Pulmonary artery endothelial cell (primary cell): ENCODE results near the gene GABBR2. TPM values are rescaled to one million over a fixed set of nuclear protein-coding genes. Genes with fewer than 3 reads are reported as not detected.
A peak's percentile ranks its signal among the peaks of the same experiment; 100 is the strongest.

Source experiments
- DNase-seq: peaks from one replicate; pipeline ENCODE4 v3.0.0-alpha.2; 2011; ENCODE audit warnings: low read depth, low spot score
- total RNA-seq: library from RNA; depleted of rRNA; stranded (reverse); fragments of >200 nt; gene quantifications from 2 replicates; pipeline ENCODE4 v1.2.3, GENCODE V29; 2014

The GABBR2 gene
- total RNA-seq, 1 donor from 2014 or later: 23.3 TPM

DNA sequence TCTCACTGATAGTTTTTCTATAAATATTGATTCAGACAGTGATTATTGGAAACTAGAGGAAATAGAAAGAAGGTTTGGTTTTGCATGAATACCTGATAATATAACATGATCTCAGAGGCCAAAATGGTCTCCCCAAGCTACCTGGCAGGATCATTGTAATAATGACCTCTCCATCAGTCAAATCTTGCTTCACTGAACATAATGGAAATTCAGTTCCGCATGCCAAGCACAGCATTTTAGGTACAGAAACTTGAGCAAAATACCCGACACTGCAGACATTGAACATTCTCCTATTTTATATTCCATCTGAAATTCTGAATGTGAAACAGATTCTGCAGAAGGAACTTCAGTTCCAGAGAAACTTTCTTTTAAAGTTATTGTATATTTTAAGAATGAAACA is 444.2 kb downstream of the GABBR2 start:
- DNase-seq: no peak

GRCh38 chr9:98263482-98264357 is 445.0 kb downstream of the GABBR2 start:
- DNase-seq: peak; percentile 45

GRCh38 chr9:98263080-98263479 is 445.7 kb downstream of the GABBR2 start:
- no peak for DNase-seq

- DNase-seq: no peak
These were observed 446.7 kb downstream of the GABBR2 start for GRCh38 chr9:98262056-98262455.

DNA sequence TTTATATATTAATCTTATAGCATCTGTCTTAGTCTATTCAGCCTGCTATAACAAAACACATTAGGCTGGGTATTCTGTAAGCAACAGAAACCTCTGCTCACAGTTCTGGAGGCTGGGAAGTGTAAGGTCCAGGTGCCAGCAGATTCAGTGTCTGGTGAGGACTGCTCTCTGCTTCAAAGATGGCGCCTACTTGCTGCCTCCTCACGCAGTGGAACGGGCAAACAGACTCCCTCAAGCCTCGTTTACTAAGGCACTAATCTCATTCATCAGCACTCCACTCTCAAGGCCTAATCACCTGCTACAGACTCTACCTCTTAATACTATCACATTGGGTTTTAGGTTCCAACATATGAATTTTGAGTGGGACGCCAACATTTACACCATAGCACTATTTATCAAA is 448.1 kb downstream of the GABBR2 start:
- no peak for DNase-seq

DNA sequence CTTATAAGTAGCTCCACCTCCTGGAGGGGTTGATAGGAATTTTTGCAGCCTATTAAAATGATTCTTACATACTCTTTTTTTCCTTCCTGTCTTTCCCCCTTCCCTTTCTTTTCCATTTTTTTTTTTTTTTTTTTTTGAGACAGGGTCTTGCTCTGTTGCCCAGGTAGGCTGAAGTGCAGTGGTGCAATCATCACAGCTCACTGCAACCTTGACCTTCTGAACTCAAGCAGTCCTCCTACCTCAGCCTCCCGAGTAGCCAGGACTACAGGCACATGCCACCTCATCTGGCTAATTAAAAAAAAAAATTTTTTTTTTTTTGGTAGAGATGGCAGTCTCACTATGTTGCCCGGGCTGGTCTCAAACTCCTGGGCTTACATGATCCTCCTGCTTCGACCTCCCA is 448.9 kb downstream of the GABBR2 start:
- no peak for DNase-seq

- no peak for DNase-seq
These were observed 452.0 kb downstream of the GABBR2 start for GRCh38 chr9:98256756-98257155.

- DNase-seq: peak; percentile 77
These were observed 453.0 kb downstream of the GABBR2 start, which contains the start of gene TBC1D2 for GRCh38 chr9:98255578-98256296. Gene TBC1D2 (minus strand): TSS chr9:98255649. CDS start chr9:98255541, 108 bp downstream.

- DNase-seq: no peak
These were observed 453.6 kb downstream of the GABBR2 start for GRCh38 chr9:98255061-98255577.

- DNase-seq: no peak
These were observed 454.3 kb downstream of the GABBR2 start for GRCh38 chr9:98254228-98255060.

GRCh38 chr9:98253565-98253964 is 455.2 kb downstream of the GABBR2 start:
- no peak for DNase-seq

- DNase-seq: no peak
These were observed 457.2 kb downstream of the GABBR2 start for GRCh38 chr9:98251551-98251950.

- no peak for DNase-seq
These were observed 459.0 kb downstream of the GABBR2 start for GRCh38 chr9:98249771-98250170.

DNA sequence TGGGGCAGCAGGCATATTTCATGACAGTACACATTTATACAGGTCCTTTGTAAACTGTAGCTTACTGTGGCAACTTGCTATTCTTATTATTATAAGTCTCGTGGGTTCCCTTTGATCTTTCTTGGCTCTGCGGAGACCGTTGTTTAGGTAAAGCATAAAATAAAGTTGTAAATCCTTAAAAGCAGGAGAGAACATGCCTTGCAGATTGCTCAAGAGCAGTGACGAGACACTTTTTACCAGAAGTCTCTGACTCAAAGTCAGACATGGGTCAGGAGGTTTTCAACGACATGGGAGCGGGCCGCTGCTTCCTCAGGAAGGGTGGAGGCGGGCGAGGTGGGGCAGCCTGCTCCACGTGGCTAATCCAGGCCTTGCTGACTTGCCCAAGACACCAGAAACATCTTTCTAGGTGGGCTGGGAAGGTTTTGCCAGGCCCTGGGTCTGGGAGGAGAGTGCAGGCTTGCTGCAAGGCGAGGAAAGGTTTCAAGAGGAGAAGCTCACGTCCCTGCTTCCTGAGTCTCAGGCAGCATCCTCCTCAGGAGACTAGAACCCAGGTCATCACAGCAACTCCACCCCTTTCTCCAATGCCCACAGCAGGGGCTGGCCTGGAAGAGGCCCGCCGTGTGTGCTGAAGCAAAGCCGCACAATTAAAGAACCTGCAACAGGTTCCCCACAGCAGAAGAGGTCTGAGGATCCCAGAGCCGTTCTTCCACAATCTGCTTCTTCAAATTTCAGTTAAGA is 459.8 kb downstream of the GABBR2 start:
- no peak for DNase-seq

DNA sequence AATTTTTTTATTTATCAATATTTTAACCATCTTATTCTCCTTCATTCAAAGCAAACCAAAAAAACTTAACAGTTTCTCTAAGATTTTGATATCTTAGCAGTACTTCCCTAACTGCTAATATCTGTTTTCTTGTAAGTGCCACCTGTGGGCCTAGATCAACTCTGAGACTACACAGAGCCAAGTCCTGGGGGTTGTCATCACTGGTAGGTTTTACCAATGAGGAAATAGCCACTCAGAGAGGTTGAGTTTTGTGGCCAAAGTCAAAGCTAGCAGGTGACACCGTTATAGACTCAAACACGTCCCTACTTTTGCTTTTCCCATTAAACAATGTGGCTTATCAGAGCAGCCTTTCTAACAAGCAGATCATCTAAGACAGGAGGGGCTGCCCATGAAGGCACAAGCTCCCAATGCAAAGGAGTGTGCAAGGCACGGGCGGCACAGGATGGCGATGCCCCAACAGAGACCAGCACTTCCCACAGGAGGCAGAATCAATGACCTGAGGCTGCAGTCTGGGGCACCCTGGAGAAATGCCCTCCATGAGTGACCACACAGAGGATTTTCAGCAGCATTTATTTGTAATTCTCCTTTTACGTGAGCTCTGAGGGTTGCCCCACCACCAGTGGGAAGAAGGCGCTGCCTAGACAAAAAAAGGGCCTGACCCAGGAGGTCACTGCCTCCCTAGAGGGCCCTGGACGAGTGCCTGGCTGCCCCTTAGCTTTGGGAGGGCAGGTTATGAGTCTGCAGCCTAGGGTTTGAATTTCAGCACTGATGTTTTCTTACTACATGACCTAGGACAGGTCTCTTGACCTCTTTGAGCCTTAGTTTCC is 460.7 kb downstream of the GABBR2 start:
- no peak for DNase-seq

- no peak for DNase-seq
These were observed 466.3 kb downstream of the GABBR2 start for GRCh38 chr9:98242426-98242825.

DNA sequence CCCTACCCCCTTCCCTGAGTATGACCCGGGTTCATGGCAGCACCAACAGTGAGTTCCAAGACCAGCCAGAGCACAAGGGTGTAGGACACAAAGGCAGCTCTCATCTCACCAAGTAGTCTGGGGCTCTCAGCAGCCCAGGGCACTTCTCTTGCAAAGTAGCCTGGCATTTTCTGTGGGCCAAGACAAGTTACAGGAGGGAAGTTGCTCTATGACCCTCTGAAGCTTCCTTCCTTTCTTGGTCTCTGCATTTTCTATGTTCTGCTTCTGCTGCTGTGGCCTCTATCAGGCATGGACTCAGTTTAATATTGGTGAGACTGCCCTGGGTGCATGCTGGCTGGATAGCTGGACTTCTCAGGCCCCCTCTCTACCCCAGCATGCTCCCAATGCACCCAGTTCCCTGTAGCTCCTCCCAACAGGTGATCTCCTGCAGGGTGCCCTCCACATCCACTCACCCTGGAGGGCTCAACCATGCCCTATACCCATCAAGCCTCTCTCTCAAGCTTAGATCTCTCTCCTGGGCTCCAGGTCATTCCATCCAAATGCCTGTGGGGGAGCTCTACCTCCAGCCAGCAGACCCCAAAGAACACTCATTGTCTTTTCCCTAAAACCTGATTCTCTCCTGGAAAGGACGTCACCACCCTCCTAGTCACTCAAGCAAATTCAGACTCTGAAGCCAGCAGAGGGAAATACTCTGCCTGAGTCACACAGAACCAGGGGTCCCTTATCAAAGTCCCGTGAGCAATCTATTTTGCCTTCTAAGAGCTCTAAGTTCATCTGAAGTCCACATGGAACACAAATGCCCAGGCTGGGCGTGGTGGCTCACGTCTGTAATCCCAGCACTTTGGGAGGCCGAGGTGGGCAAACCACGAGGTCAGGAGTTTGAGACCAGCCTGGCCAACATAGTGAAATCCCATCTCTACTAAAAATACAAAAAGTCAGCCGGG is 467.1 kb downstream of the GABBR2 start:
- DNase-seq: no peak

DNA sequence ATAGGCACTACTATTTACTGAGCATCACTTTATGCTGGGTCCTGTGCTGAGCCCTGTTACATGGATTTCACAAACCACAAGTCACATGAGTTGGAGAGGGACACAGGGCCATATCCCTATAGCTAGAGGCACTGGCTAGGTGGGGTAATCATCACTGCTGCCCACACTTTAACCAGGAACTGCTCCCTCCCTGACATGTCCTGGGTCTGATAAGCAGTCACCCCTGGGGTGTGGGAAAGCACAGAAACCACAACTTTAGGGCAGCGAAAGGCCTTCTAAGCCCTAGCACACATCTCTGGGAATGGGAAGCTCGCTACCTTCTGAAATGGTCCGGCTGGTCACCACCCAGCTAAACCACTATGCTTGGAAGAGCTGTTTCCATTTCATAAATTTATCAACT is 468.3 kb downstream of the GABBR2 start:
- no peak for DNase-seq
